ENCODE data around the gene ZNF641. TPM values are rescaled to one million over a fixed set of nuclear protein-coding genes. Genes with fewer than 3 reads are reported as not detected.

ZNF641 gene
- total RNA-seq, 1 experiment from 2014 or later = 8.3 TPM

DNA sequence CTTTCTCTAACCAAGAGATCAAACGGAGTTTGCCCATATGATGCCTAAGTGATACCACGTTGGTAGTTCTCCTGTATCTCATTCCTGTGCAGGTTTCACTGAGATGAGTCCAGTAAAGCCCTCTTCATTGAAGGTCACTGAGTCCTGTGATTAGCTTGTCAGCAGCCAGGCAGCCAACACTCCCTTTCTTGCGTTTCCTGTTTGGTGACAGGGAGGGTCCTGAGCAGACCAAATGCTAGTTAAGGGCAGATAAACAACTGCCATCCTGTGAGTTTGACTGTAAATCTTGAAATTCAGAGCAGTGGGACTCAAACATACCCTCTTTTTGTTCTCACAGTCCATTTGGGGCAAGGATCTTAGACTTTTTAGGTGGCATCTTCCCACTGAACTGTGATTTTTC, 39.4 kb downstream of the ZNF641 start (continued):
- TF ChIP-seq FOXJ3 (CRISPR knock-in tag; IDR thresholded peaks at IDR 0.05; ENCODE audit: borderline replicate concordance) (no peak), ZNF219 (CRISPR knock-in tag; IDR thresholded peaks at IDR 0.05; ENCODE audit: borderline replicate concordance) (no peak), ZNF423 (CRISPR knock-in tag; IDR thresholded peaks at IDR 0.05) (no peak)
- TF ChIP-seq, protein P1, sequence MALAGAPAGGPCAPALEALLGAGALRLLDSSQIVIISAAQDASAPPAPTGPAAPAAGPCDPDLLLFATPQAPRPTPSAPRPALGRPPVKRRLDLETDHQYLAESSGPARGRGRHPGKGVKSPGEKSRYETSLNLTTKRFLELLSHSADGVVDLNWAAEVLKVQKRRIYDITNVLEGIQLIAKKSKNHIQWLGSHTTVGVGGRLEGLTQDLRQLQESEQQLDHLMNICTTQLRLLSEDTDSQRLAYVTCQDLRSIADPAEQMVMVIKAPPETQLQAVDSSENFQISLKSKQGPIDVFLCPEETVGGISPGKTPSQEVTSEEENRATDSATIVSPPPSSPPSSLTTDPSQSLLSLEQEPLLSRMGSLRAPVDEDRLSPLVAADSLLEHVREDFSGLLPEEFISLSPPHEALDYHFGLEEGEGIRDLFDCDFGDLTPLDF (CRISPR knock-in tag; IDR thresholded peaks at IDR 0.05) = no peak

- ATAC-seq (no peak), DNase-seq (ENCODE audit: low spot score) (no peak)
- no peak overlapping the region for H3K27ac Mint-ChIP-seq
- TF ChIP-seq SMAD4 (CRISPR knock-in tag; IDR thresholded peaks at IDR 0.05) (no peak), ATF1 (CRISPR knock-in tag; IDR thresholded peaks at IDR 0.05) (no peak), AR (CRISPR knock-in tag; IDR thresholded peaks at IDR 0.05) (no peak)
- H3K36me3 Mint-ChIP-seq = no peaks in the 10 kb centered on the region
- POLR2A ChIA-PET = no interaction called here
- H3K4me3 Mint-ChIP-seq = no peak overlapping the region
- H3K27me3 Mint-ChIP-seq (ENCODE audit: low read depth) = peaks cover 9% of the 10 kb centered on the region; the same call in 1 of the 2 replicates
- H3K4me1 Mint-ChIP-seq = no peaks in the 10 kb centered on the region
- CTCF ChIA-PET = no interaction called here
- no peaks in the 10 kb centered on the region for H3K9me3 Mint-ChIP-seq
Observed at GRCh38 chr12:48307269-48307668, 43.5 kb downstream of the ZNF641 start.

DNA sequence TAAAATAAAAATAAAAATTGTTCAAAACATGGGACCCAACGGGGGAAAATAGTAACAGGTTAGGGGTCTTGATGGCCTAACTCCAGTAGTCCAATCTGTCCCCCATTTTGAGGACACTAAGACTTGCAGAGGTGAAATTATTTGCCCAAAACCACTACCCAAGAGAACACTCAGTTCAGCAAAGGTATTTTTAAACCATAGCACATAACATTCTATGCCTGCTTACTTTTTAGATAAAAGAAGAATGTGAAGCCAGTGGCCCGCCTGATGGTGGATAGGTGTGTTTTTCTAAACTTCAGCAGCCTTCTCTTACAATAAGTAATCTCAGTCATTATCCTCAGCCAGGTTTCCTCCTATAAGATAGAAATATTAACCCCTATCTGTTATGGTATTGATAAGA, 45.5 kb downstream of the ZNF641 start:
- Mint-ChIP-seq H3K9me3 (no peaks in the 10 kb centered on the region), H3K36me3 (no peaks in the 10 kb centered on the region), H3K4me3 (no peak overlapping the region), H3K27ac (no peak overlapping the region), H3K27me3 (ENCODE audit: low read depth) (peaks cover 9% of the 10 kb centered on the region), H3K4me1 (no peaks in the 10 kb centered on the region)
- POLR2A ChIA-PET = no interaction called here
- DNase-seq (ENCODE audit: low spot score) = no peak
- CTCF ChIA-PET = no interaction called here
- ATAC-seq = no peak
- TF ChIP-seq ZNF416 (CRISPR knock-in tag; IDR thresholded peaks at IDR 0.05) = no peak
- TF ChIP-seq, protein P2, sequence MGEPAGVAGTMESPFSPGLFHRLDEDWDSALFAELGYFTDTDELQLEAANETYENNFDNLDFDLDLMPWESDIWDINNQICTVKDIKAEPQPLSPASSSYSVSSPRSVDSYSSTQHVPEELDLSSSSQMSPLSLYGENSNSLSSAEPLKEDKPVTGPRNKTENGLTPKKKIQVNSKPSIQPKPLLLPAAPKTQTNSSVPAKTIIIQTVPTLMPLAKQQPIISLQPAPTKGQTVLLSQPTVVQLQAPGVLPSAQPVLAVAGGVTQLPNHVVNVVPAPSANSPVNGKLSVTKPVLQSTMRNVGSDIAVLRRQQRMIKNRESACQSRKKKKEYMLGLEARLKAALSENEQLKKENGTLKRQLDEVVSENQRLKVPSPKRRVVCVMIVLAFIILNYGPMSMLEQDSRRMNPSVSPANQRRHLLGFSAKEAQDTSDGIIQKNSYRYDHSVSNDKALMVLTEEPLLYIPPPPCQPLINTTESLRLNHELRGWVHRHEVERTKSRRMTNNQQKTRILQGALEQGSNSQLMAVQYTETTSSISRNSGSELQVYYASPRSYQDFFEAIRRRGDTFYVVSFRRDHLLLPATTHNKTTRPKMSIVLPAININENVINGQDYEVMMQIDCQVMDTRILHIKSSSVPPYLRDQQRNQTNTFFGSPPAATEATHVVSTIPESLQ (CRISPR knock-in tag; IDR thresholded peaks at IDR 0.05) = no peak
- TF ChIP-seq JUN (CRISPR knock-in tag; IDR thresholded peaks at IDR 0.05) = no peak
- no peak for TF ChIP-seq ETV6 (CRISPR knock-in tag; IDR thresholded peaks at IDR 0.05)
- no peak for TF ChIP-seq TCF7 (CRISPR knock-in tag; IDR thresholded peaks at IDR 0.05; ENCODE audit: low read depth)
- TF ChIP-seq E2F5 (CRISPR knock-in tag; IDR thresholded peaks at IDR 0.05) = no peak
- no peak for TF ChIP-seq CBFB (CRISPR knock-in tag; IDR thresholded peaks at IDR 0.05; ENCODE audit: low read depth)
- no peak for TF ChIP-seq ZNF423 (CRISPR knock-in tag; IDR thresholded peaks at IDR 0.05)
- TF ChIP-seq TEAD4 (CRISPR knock-in tag; IDR thresholded peaks at IDR 0.05) = no peak
- TF ChIP-seq, protein P3, sequence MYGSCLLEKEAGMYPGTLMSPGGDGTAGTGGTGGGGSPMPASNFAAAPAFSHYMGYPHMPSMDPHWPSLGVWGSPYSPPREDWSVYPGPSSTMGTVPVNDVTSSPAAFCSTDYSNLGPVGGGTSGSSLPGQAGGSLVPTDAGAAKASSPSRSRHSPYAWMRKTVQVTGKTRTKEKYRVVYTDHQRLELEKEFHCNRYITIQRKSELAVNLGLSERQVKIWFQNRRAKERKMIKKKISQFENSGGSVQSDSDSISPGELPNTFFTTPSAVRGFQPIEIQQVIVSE (CRISPR knock-in tag; IDR thresholded peaks at IDR 0.05; ENCODE audit: borderline replicate concordance) = no peak
- TF ChIP-seq MXD4 (CRISPR knock-in tag; IDR thresholded peaks at IDR 0.05; ENCODE audit: borderline replicate concordance) = no peak
- TF ChIP-seq NR2C2 (CRISPR knock-in tag; IDR thresholded peaks at IDR 0.05) = no peak
- TF ChIP-seq, protein P4, sequence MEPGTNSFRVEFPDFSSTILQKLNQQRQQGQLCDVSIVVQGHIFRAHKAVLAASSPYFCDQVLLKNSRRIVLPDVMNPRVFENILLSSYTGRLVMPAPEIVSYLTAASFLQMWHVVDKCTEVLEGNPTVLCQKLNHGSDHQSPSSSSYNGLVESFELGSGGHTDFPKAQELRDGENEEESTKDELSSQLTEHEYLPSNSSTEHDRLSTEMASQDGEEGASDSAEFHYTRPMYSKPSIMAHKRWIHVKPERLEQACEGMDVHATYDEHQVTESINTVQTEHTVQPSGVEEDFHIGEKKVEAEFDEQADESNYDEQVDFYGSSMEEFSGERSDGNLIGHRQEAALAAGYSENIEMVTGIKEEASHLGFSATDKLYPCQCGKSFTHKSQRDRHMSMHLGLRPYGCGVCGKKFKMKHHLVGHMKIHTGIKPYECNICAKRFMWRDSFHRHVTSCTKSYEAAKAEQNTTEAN (CRISPR knock-in tag; IDR thresholded peaks at IDR 0.05) = no peak
- no peak for TF ChIP-seq ZNF263 (CRISPR knock-in tag; IDR thresholded peaks at IDR 0.05; ENCODE audit: low read depth)
- TF ChIP-seq FOXP4 (CRISPR knock-in tag; IDR thresholded peaks at IDR 0.05) = no peak
- TF ChIP-seq NFATC4 (CRISPR knock-in tag; IDR thresholded peaks at IDR 0.05) = no peak
- no peak for TF ChIP-seq CREB1 (CRISPR knock-in tag; IDR thresholded peaks at IDR 0.05)
